BLaER1 treated with 17β-estradiol and CSF1 and Interleukin-3, amounts not matched to agents 10 nM and 100 nM (cell line): Measurements from ENCODE around the gene ADGRA1.

ENCODE experiments used
- H3K27ac ChIP-seq, 11 experiments: shearing (Covaris generic); formaldehyde crosslinking; 2 replicates each; pipeline ENCODE4 v1.8.1; 2022
- H3K27me3 ChIP-seq, 11 experiments: shearing (Covaris generic); formaldehyde crosslinking; 2 replicates each; pipeline ENCODE4 v1.8.1; 2022
- H3K36me3 ChIP-seq, 11 experiments: shearing (Covaris generic); formaldehyde crosslinking; 2 replicates each; pipeline ENCODE4 v1.8.1; 2022
- H3K4me1 ChIP-seq, 10 experiments: shearing (Covaris generic); formaldehyde crosslinking; 2 replicates each; pipeline ENCODE4 v1.8.1; 2022
- H3K4me2 ChIP-seq, 11 experiments: shearing (Covaris generic); formaldehyde crosslinking; 2 replicates each; pipeline ENCODE4 v1.8.1; 2022
- H3K4me3 ChIP-seq, 10 experiments: shearing (Covaris generic); formaldehyde crosslinking; 2 replicates each; pipeline ENCODE4 v1.8.1; 2022
- H3K9ac ChIP-seq, 11 experiments: shearing (Covaris generic); formaldehyde crosslinking; 2 replicates each; pipeline ENCODE4 v1.8.1; 2022
- H3K9me3 ChIP-seq, 11 experiments: shearing (Covaris generic); formaldehyde crosslinking; replicated peaks in 1 of 11; 2 replicates each; pipeline ENCODE4 v1.8.1; 2022
- H4K20me1 ChIP-seq, 11 experiments: shearing (Covaris generic); formaldehyde crosslinking; 2 replicates each; pipeline ENCODE4 v1.8.1; 2022
- Cebpa-rat ChIP-seq, 11 experiments: shearing (Covaris generic); IDR thresholded peaks; 2 replicates each; pipeline ENCODE4 v1.8.1; 2022

The ADGRA1 gene

DNA sequence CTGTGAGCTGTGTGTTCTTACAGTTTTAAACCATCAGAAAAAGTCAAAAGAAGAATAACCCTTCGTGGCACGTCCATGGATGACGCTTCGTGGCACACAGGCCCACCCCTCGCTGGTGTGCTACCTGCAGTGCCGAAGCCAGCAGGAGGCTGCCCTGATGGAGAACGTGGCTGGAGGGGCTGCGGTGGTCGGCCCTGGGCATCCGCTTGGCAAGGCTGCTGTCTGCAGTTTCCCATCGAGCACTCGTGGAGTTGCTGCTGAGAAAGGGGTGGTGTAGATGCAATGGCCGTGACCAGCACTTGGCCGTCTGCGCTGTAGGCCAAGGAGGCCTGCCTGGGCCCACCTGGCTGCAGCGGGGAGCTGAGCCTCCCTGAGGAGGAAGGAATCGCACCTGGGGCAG, 3.2 kb upstream of the ADGRA1 start:
- Histone ChIP-seq H3K36me3 (no peaks in the 10 kb centered on the region), H3K4me2 (no peak overlapping the region), H3K4me1 (peaks cover 0 to 11% (median 0%) of the 10 kb centered on the region in 10 experiments; a peak in 1 of 20 replicates), H3K27me3 (peaks cover 46 to 63% (median 51%) of the 10 kb centered on the region in 11 experiments), H3K27ac (no peak overlapping the region), H3K9ac (no peak overlapping the region), H3K4me3 (no peak overlapping the region), H3K9me3 (no peaks in the 10 kb centered on the region), H4K20me1 (peaks cover 0 to 73% (median 19%) of the 10 kb centered on the region in 11 experiments; a peak in 13 of 22 replicates)
- no peak for TF ChIP-seq Cebpa-rat (IDR thresholded peaks at IDR 0.05)

DNA sequence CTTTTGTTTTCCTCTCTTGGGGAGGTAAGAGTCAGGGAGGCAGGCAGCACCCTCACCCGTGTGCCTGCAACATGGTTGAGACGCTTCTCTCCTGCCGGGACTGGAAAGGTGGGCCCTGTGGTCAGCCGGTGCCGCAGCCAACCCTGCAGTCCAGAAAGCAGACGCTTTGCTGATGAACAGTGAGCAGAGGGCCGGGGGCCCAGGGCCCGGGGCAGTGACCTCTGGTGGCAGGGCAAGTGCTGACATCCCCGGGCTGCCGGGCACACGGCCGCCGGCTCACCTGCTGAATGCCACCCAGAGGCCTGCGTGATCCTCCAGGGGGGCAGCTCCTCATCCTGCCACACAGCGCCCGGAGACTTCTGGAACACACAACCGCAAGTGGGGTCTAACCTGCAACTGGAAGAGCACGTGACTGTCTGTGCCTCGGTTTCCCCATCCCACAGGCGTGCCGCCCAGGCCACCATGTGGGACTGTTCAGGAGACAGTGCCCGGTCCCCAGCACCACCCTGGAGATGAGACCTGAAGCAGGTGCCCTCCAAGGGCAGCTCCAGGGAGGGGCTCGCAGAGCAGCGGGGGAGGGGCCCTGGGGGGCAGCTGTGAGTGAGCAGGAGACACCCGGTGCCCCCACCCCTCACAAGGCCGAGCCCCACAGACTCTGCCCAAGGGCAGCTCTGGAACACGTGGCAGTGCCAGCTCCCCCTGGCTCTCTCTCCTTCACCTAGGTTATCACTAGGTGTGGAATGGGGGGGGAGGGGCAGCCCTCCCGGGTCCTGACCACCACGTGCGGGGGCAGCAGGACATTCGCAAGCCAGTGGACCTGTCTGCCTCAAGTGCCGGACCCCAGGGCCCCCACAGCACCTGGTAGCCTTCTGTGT, 2.2 kb upstream of the ADGRA1 start:
- Histone ChIP-seq H3K4me3 (no peak overlapping the region), H3K27me3 (peaks cover 54 to 73% (median 61%) of the 10 kb centered on the region in 11 experiments), H3K9ac (no peak overlapping the region), H3K4me1 (peaks cover 0 to 12% (median 0%) of the 10 kb centered on the region in 10 experiments; a peak in 2 of 20 replicates), H3K9me3 (no peaks in the 10 kb centered on the region), H3K27ac (no peak overlapping the region), H4K20me1 (peaks cover 0 to 83% (median 19%) of the 10 kb centered on the region in 11 experiments; a peak in 13 of 22 replicates), H3K4me2 (no peak overlapping the region), H3K36me3 (no peaks in the 10 kb centered on the region)
- no peak for TF ChIP-seq Cebpa-rat (IDR thresholded peaks at IDR 0.05)

DNA sequence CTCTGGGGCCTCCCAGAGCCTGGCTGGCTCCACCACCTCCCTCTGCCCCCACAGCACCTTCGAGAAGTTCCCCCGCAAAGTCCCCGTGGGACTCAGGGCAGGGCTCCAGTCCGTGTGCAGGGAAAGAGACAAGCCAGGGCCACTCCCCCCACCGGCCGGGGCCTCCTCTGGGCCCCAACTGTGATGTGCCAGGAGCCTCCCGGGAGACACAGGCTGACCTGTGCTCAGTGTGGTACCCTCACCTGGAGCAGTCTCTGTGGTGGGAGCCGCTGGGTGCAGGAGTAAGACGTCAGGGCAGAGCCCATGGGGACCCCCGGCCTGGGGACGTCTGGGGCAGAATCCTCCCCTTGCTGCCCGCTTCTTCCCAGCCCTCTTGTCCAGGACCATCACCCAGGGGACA, 1.5 kb upstream of the ADGRA1 start:
- no peak for TF ChIP-seq Cebpa-rat (IDR thresholded peaks at IDR 0.05)
- Histone ChIP-seq H3K4me3 (no peak overlapping the region), H4K20me1 (peaks cover 0 to 84% (median 19%) of the 10 kb centered on the region in 11 experiments; a peak in 13 of 22 replicates), H3K36me3 (no peaks in the 10 kb centered on the region), H3K27ac (no peak overlapping the region), H3K9me3 (no peaks in the 10 kb centered on the region), H3K4me2 (no peak overlapping the region), H3K27me3 (peaks cover 54 to 78% (median 64%) of the 10 kb centered on the region in 11 experiments), H3K4me1 (peaks cover 0 to 19% (median 0%) of the 10 kb centered on the region in 10 experiments; a peak in 4 of 20 replicates), H3K9ac (no peak overlapping the region)

DNA sequence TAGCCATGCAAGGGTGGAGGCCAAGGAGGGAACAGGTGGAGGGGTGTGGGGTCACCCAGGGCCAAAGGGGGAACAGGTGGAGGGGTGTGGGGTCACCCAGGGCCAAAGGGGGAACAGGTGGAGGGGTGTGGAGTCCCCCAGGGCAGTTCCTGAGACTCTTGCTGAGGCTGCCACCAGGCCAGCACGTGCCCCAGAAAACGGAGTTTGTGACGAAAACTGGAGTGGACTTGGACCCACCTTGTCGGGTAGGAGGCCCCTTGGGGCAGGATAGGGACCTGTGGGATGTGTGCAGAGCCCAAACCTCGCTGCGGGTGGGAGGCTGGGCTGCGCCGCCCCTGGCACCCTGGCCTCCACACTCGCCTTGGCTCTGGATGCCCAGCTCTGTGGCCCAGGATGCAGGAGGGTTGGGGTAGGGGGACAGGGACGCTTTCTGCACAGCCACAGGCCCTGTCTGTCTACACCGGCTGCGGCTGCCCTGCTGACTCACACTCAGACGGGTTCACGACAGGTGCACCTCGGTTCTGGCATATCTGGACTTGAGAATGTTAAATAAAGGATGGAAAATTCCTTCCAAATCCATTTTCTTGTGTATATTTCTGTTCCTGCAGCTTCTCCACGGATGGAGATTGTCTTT, 562 bp upstream of the ADGRA1 start:
- peaks cover 0 to 25% (median 0%) of the 10 kb centered on the region in 10 experiments; a peak in 5 of 20 replicates for H3K4me1 ChIP-seq
- H3K9me3 ChIP-seq = no peaks in the 10 kb centered on the region
- no peak overlapping the region for H3K4me2 ChIP-seq
- peaks cover 54 to 78% (median 64%) of the 10 kb centered on the region in 11 experiments for H3K27me3 ChIP-seq
- no peak overlapping the region for H3K9ac ChIP-seq
- peaks cover 0 to 75% (median 19%) of the 10 kb centered on the region in 11 experiments; a peak in 13 of 22 replicates for H4K20me1 ChIP-seq
- no peaks in the 10 kb centered on the region for H3K36me3 ChIP-seq
- no peak for TF ChIP-seq Cebpa-rat (IDR thresholded peaks at IDR 0.05)
- H3K4me3 ChIP-seq = no peak overlapping the region
- H3K27ac ChIP-seq = no peak overlapping the region

DNA sequence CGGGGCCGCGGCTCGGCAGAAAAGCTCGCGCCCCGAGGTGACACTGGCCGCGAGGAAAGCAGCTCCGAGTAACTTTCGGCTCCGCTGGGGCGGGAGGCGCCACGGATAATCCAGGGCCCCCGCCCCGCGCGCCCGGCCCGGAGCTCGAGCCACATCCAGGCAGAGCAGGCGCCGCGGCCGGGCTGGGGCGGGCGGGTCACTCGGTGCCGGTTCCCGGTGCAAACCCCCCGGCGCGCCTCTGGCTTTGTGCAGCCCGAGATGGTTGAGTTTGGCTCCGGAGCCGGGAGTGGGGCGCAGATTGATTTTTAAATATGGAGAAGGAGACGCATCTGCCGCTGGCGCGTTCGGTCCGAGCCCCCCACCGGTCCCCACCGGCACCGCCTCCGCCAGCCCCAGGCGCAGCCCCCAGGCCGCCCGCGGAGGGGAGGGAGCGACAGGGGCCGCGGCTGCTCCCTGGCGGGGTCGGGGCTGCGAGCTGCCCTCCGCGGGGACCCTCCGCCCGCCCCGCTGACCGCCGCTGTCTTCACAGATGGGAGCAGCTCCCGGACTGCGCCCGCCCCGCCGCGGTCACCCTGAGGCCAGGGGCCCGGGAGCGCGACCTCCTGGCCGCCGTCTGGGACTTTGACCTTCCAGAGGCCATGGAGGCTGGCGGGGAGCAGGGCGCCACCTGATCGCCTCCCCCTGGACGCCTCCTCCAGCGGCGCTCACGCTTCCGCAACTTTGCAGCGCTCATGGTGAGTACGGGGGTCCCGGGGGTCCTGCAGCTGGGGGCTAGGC, 643 bp downstream of the ADGRA1 start:
- no peak overlapping the region for H3K4me2 ChIP-seq

DNA sequence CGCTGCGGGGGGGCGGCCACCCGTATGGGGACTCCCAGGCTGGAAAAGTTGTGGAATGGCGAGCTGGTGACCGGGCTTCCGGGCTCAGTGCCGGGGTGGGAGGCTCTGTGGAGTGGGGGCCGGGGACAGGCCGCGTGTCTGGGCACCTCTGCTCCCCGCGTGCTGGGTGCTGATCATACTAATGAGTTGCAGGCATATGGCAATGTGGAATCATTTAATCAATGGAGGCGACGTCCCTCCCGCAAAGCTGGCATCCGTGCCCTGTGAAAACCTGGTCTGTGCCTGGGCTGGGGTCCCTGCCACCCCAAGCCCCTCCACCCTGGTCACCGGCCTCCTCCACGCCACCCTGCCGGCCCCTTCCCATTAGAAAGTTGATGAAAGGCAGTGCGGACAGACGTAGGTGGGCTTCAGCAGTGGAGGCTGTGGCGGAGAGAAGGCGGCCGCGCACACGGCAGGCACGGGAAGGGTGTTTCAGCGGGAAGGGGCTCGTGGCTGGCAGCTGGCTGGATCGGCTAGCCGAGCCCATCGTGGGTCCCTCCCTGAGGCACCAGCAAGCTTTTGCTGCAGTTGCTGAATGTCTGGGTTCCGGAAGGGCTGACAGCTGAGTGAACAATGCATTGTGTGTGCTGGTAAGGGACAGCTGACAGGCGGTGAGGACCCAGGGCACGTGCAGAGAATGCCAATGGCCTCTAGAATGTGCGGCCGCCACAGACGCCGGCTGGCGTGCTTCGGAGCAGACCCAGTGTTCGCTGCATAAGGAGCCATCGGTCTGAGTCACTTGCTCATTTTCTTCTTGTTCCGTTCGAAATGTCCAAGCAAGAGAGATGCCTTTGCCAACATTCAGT, 1.5 kb downstream of the ADGRA1 start:
- Histone ChIP-seq H3K27ac (no peak overlapping the region), H3K27me3 (peaks cover 54 to 68% (median 64%) of the 10 kb centered on the region in 11 experiments), H4K20me1 (peaks cover 0 to 64% (median 19%) of the 10 kb centered on the region in 11 experiments; a peak in 12 of 22 replicates), H3K4me2 (no peak overlapping the region), H3K36me3 (no peaks in the 10 kb centered on the region), H3K9me3 (no peaks in the 10 kb centered on the region), H3K4me1 (peaks cover 0 to 19% (median 0%) of the 10 kb centered on the region in 10 experiments; a peak in 5 of 20 replicates), H3K9ac (no peak overlapping the region), H3K4me3 (no peak overlapping the region)
- no peak for TF ChIP-seq Cebpa-rat (IDR thresholded peaks at IDR 0.05)

More for the DNA sequence above, 643 bp downstream of the ADGRA1 start:
- Histone ChIP-seq H3K4me3 (no peak overlapping the region), H3K27me3 (peaks cover 54 to 76% (median 64%) of the 10 kb centered on the region in 11 experiments), H4K20me1 (peaks cover 0 to 65% (median 19%) of the 10 kb centered on the region in 11 experiments; a peak in 12 of 22 replicates), H3K9ac (no peak overlapping the region), H3K27ac (no peak overlapping the region), H3K36me3 (no peaks in the 10 kb centered on the region), H3K9me3 (no peaks in the 10 kb centered on the region), H3K4me1 (peaks cover 0 to 22% (median 0%) of the 10 kb centered on the region in 10 experiments; a peak in 5 of 20 replicates)
- no peak for TF ChIP-seq Cebpa-rat (IDR thresholded peaks at IDR 0.05)

DNA sequence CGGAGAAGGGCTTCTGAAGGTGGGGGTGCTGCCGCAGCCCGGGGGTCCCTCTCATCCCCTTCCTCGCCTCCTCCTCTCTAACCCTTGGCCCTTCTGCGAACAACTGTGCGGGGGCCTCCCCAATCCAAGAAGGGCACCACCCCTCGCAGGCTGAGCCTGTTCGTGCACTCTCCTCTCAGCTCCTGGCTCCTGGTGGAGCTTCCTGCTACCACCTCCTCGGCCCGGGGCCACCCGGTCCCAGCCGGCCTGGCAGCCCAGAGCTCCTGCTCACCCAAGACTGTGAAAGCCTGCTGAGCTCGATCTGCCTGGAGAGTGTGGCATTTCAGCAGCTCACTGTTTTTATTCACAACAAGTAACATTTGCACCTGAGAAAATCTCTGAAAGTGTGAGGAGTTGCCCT, 2.4 kb downstream of the ADGRA1 start:
- Histone ChIP-seq H3K4me3 (no peak overlapping the region), H3K27ac (no peak overlapping the region), H3K27me3 (peaks cover 49 to 66% (median 57%) of the 10 kb centered on the region in 11 experiments), H3K9ac (no peak overlapping the region), H3K9me3 (no peaks in the 10 kb centered on the region), H3K4me1 (peaks cover 0 to 19% (median 0%) of the 10 kb centered on the region in 10 experiments; a peak in 5 of 20 replicates), H3K4me2 (no peak overlapping the region), H4K20me1 (peaks cover 0 to 61% (median 19%) of the 10 kb centered on the region in 11 experiments; a peak in 12 of 22 replicates), H3K36me3 (no peaks in the 10 kb centered on the region)
- TF ChIP-seq Cebpa-rat (IDR thresholded peaks at IDR 0.05) = no peak

DNA sequence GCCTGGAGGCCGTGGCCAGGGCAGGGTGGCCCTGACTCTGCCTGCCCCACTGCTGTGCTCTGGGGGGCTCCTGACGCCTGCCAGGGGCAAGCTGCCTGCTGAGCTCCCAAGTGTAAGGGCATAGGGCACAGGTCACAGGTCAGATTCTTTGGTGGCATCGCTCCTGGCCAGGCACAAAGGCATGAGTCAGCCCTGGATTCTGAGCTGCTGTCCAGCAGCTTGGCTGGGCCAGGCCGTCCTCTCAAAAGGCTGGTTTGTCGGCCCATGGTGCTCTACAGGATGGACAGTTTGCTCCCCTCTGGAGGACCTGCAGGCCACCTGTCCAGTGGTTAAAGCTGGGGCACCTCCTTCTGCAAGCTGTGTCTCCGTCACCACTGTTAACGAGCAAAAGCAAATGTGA, 2.9 kb downstream of the ADGRA1 start:
- Histone ChIP-seq H3K4me3 (no peak overlapping the region), H3K9me3 (no peaks in the 10 kb centered on the region), H3K27me3 (peaks cover 45 to 66% (median 53%) of the 10 kb centered on the region in 11 experiments), H3K4me2 (peak overlapping the region in 3 of 11 experiments; percentile 5 to 7 (median 7); a peak in 1 of 22 replicates), H4K20me1 (peaks cover 0 to 61% (median 19%) of the 10 kb centered on the region in 11 experiments; a peak in 13 of 22 replicates), H3K27ac (no peak overlapping the region), H3K4me1 (peaks cover 0 to 19% (median 0%) of the 10 kb centered on the region in 10 experiments; a peak in 5 of 20 replicates), H3K36me3 (no peaks in the 10 kb centered on the region), H3K9ac (no peak overlapping the region)
- no peak for TF ChIP-seq Cebpa-rat (IDR thresholded peaks at IDR 0.05)
